ENCODE results near the gene SLIT1.
A peak's percentile ranks its signal among the peaks of the same experiment; 100 is the strongest.
"Not testable (repeated sequence)": the region's sequence is repeated elsewhere in the genome, so short reads cannot be mapped to it uniquely, and the experiment has no call there.

SLIT1 gene

GRCh38 chr10:97037365-97038361 lies 148.1 kb downstream of the SLIT1 start:
- DNase-seq = peak; percentile 71

- DNase-seq = no peak
Measured at GRCh38 chr10:97034958-97035769, 150.6 kb downstream of the SLIT1 start.

- DNase-seq = no peak
Measured at GRCh38 chr10:97034301-97034700, 151.5 kb downstream of the SLIT1 start.

GRCh38 chr10:97033841-97034240 lies 151.9 kb downstream of the SLIT1 start:
- DNase-seq = not testable (repeated sequence)

- no peak for DNase-seq
Measured at GRCh38 chr10:97032624-97033023, 153.1 kb downstream of the SLIT1 start.

GRCh38 chr10:97031459-97031858 lies 154.3 kb downstream of the SLIT1 start:
- DNase-seq = no peak

- no peak for DNase-seq
Measured at GRCh38 chr10:97030894-97031293, 154.9 kb downstream of the SLIT1 start.

- DNase-seq = no peak
Measured at GRCh38 chr10:97029271-97029670, 156.5 kb downstream of the SLIT1 start.

GRCh38 chr10:97028832-97029178 lies 157.0 kb downstream of the SLIT1 start:
- no peak for DNase-seq

- peak; percentile 52 for DNase-seq
Measured at GRCh38 chr10:97028126-97028831, 157.5 kb downstream of the SLIT1 start.

GRCh38 chr10:97025613-97026242 lies 160.0 kb downstream of the SLIT1 start:
- DNase-seq = peak; percentile 54

- DNase-seq = peak; percentile 71
Measured at GRCh38 chr10:97024168-97025073, 161.3 kb downstream of the SLIT1 start.

- DNase-seq = peak; percentile 41
Measured at GRCh38 chr10:97023401-97024167, 162.2 kb downstream of the SLIT1 start.

GRCh38 chr10:97022616-97023015 lies 163.1 kb downstream of the SLIT1 start:
- no peak for DNase-seq

- no peak for DNase-seq
Measured at GRCh38 chr10:97020452-97021400, 165.0 kb downstream of the SLIT1 start.

- DNase-seq = no peak
Measured at GRCh38 chr10:97019213-97019844, 166.4 kb downstream of the SLIT1 start.

- no peak for DNase-seq
Measured at GRCh38 chr10:97018251-97019212, 167.2 kb downstream of the SLIT1 start.

- no peak for DNase-seq
Measured at GRCh38 chr10:97017474-97017903, 168.3 kb downstream of the SLIT1 start.

All from HCEC 1CT (cell line).